GM23338 (cell line): ENCODE data around the gene CDH4. TPM values are rescaled to one million over a fixed set of nuclear protein-coding genes. Genes with fewer than 3 reads are reported as not detected.

Source experiments
- ATAC-seq: fragments of 200-7000 bp; cut with Tn5 transposase; 3 replicates; pipeline ENCODE4 v1.9.1; 2020
- DNase-seq: peaks from one replicate; pipeline ENCODE4 v3.0.0-alpha.2; 2015; ENCODE audit warnings: low spot score
- H2AFZ ChIP-seq: fragments of 200-600 bp; sonication (generic); 2 replicates; pipeline ENCODE4 v1.8.0; 2016; ENCODE audit warnings: antibody characterized with exemption, mild to moderate bottlenecking, moderate library complexity
- H3F3A ChIP-seq: fragments of 200-600 bp; sonication (generic); replicated peaks from 2 replicates; pipeline ENCODE4 v1.8.0; 2017; ENCODE audit warnings: antibody characterized with exemption, mixed run types, low read depth
- H3K27ac ChIP-seq: fragments of 200-600 bp; sonication (generic); 2 replicates; pipeline ENCODE4 v1.6.1; 2016; ENCODE audit warnings: low read depth
- H3K27me3 ChIP-seq: fragments of 200-600 bp; sonication (generic); 2 replicates; pipeline ENCODE4 v1.8.0; 2016; ENCODE audit warnings: mild to moderate bottlenecking, mixed run types, moderate library complexity; ENCODE audit not compliant: insufficient read depth
- H3K36me3 ChIP-seq: fragments of 200-600 bp; sonication (generic); 2 replicates; pipeline ENCODE4 v1.8.0; 2016; ENCODE audit warnings: mild to moderate bottlenecking; ENCODE audit not compliant: insufficient read depth
- H3K4me1 ChIP-seq: fragments of 200-600 bp; sonication (generic); 2 replicates; pipeline ENCODE4 v1.8.0; 2016; ENCODE audit warnings: mild to moderate bottlenecking, moderate library complexity; ENCODE audit not compliant: insufficient read depth
- H3K4me2 ChIP-seq: fragments of 200-600 bp; sonication (generic); 2 replicates; pipeline ENCODE4 v1.7.1; 2017; ENCODE audit warnings: mixed run types
- H3K4me3 ChIP-seq: fragments of 200-600 bp; sonication (generic); 2 replicates; pipeline ENCODE4 v1.6.1; 2016; ENCODE audit warnings: mixed run types
- H3K79me2 ChIP-seq: fragments of 200-600 bp; sonication (generic); replicated peaks from 2 replicates; pipeline ENCODE4 v1.8.0; 2017; ENCODE audit warnings: mild to moderate bottlenecking; ENCODE audit not compliant: insufficient read depth
- H3K9me2 ChIP-seq: fragments of 200-600 bp; sonication (generic); 2 replicates; pipeline ENCODE4 v1.8.0; 2017; ENCODE audit not compliant: insufficient read depth
- H4K20me1 ChIP-seq: fragments of 200-600 bp; sonication (generic); replicated peaks from 2 replicates; pipeline ENCODE4 v1.8.0; 2017; ENCODE audit warnings: mild to moderate bottlenecking; ENCODE audit not compliant: insufficient read depth
- H3K27ac Mint-ChIP-seq: 2 replicates; pipeline ENCODE4 v1.8.0; 2020; ENCODE audit warnings: inconsistent platforms, mild to moderate bottlenecking, moderate library complexity, mixed read lengths
- H3K27me3 Mint-ChIP-seq: 3 replicates; pipeline ENCODE4 v1.8.0; 2022; ENCODE audit warnings: low read depth, mild to moderate bottlenecking, moderate library complexity, mixed read lengths, inconsistent platforms; ENCODE audit not compliant: insufficient read depth, poor library complexity
- H3K36me3 Mint-ChIP-seq: 3 replicates; pipeline ENCODE4 v1.8.0; 2021; ENCODE audit warnings: low read depth, mild to moderate bottlenecking, inconsistent platforms, moderate library complexity, mixed read lengths
- H3K4me1 Mint-ChIP-seq: 3 replicates; pipeline ENCODE4 v1.8.0; 2020; ENCODE audit warnings: mild to moderate bottlenecking, inconsistent platforms, mixed read lengths
- H3K4me3 Mint-ChIP-seq: 3 replicates; pipeline ENCODE4 v1.8.0; 2021; ENCODE audit warnings: moderate library complexity, mild to moderate bottlenecking, inconsistent platforms, mixed read lengths
- H3K9me3 Mint-ChIP-seq: 3 replicates; pipeline ENCODE4 v1.8.0; 2020; ENCODE audit warnings: moderate library complexity, mild to moderate bottlenecking, inconsistent platforms, mixed read lengths
- JUNB ChIP-seq: IDR thresholded peaks from one replicate; pipeline ENCODE4 v1.6.1; 2016; ENCODE audit warnings: antibody characterized with exemption; ENCODE audit not compliant: unreplicated experiment
- POLR2AphosphoS5 ChIP-seq: IDR thresholded peaks from 2 replicates; pipeline ENCODE4 v1.6.1; 2016; ENCODE audit warnings: antibody characterized with exemption, low read depth
- REST ChIP-seq: IDR thresholded peaks from one replicate; pipeline ENCODE4 v1.6.1; 2018; ENCODE audit warnings: antibody characterized with exemption; ENCODE audit not compliant: unreplicated experiment
- polyA plus RNA-seq: library from polyadenylated mRNA; unstranded; fragments of >200 nt; fragmentation: Nextera tagmentation; extraction: Ambion mirVana; gene quantifications from 2 replicates; pipeline ENCODE4 v1.2.1, GENCODE V29; 2016
- total RNA-seq: library from RNA; depleted of rRNA; stranded (reverse); fragments of >200 nt; shearing (Covaris generic); gene quantifications from 2 replicates; pipeline ENCODE4 v1.2.3, GENCODE V29; 2014
- TF ChIP-seq, protein P1 (sequence below): fragments of 250-450 bp; sonication (Bioruptor Pico); IDR thresholded peaks from 2 replicates; pipeline ENCODE4 v1.5.0; 2020; ENCODE audit warnings: mild to moderate bottlenecking, moderate library complexity

The CDH4 gene
- total and polyA plus RNA-seq, 2 experiments from 2014 or later, result 1.2 to 4.2 TPM

DNA sequence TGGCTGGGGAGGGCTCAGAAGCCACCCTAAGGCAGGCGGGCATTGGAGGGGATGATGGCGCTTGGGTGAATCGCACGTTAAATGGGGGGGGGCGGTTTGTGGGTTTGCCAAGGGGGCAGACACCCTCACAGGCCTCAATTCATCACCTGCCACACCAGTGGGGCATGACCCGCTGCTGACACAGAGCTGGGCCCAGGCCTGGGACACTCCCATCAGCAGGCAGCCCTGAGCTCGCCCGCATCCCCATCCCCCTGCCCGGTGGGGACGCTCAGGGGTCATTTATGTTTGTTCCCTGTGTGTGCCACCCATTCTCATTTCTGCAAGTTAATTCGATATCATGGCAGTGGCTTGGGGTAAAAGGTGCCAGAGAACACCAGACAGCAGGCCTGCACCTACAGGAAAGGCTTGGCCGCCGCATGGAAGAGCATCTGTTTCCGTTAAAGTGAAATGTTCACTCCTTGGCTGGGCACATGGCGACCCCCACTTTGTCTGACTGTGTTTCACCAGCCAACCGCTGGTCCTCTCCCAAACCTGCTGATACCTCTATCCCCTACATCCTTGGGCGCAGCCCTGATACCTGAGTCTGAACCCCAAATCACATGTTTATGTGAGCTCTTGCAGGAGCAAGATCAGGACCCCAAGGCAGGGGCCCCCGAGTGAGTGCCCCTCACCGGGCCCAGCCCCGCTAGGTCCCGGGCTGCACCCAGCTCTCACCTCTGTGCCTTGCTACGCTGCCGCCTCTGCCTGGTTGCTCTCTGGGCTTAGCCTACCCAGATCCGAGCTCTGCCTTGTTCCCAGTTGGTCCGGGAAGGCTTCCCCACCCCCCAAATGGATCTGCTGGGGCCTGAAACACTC is 564.8 kb downstream of the CDH4 start (continued):
- TF ChIP-seq, protein P1, sequence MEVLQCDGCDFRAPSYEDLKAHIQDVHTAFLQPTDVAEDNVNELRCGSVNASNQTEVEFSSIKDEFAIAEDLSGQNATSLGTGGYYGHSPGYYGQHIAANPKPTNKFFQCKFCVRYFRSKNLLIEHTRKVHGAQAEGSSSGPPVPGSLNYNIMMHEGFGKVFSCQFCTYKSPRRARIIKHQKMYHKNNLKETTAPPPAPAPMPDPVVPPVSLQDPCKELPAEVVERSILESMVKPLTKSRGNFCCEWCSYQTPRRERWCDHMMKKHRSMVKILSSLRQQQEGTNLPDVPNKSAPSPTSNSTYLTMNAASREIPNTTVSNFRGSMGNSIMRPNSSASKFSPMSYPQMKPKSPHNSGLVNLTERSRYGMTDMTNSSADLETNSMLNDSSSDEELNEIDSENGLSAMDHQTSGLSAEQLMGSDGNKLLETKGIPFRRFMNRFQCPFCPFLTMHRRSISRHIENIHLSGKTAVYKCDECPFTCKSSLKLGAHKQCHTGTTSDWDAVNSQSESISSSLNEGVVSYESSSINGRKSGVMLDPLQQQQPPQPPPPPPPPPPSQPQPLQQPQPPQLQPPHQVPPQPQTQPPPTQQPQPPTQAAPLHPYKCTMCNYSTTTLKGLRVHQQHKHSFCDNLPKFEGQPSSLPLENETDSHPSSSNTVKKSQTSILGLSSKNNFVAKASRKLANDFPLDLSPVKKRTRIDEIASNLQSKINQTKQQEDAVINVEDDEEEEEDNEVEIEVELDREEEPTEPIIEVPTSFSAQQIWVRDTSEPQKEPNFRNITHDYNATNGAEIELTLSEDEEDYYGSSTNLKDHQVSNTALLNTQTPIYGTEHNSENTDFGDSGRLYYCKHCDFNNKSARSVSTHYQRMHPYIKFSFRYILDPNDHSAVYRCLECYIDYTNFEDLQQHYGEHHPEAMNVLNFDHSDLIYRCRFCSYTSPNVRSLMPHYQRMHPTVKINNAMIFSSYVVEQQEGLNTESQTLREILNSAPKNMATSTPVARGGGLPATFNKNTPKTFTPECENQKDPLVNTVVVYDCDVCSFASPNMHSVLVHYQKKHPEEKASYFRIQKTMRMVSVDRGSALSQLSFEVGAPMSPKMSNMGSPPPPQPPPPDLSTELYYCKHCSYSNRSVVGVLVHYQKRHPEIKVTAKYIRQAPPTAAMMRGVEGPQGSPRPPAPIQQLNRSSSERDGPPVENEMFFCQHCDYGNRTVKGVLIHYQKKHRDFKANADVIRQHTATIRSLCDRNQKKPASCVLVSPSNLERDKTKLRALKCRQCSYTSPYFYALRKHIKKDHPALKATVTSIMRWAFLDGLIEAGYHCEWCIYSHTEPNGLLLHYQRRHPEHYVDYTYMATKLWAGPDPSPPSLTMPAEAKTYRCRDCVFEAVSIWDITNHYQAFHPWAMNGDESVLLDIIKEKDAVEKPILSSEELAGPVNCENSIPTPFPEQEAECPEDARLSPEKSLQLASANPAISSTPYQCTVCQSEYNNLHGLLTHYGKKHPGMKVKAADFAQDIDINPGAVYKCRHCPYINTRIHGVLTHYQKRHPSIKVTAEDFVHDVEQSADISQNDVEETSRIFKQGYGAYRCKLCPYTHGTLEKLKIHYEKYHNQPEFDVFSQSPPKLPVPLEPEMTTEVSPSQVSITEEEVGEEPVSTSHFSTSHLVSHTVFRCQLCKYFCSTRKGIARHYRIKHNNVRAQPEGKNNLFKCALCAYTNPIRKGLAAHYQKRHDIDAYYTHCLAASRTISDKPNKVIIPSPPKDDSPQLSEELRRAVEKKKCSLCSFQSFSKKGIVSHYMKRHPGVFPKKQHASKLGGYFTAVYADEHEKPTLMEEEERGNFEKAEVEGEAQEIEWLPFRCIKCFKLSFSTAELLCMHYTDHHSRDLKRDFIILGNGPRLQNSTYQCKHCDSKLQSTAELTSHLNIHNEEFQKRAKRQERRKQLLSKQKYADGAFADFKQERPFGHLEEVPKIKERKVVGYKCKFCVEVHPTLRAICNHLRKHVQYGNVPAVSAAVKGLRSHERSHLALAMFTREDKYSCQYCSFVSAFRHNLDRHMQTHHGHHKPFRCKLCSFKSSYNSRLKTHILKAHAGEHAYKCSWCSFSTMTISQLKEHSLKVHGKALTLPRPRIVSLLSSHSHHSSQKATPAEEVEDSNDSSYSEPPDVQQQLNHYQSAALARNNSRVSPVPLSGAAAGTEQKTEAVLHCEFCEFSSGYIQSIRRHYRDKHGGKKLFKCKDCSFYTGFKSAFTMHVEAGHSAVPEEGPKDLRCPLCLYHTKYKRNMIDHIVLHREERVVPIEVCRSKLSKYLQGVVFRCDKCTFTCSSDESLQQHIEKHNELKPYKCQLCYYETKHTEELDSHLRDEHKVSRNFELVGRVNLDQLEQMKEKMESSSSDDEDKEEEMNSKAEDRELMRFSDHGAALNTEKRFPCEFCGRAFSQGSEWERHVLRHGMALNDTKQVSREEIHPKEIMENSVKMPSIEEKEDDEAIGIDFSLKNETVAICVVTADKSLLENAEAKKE, result no peak
- TF ChIP-seq REST, result no peak

- Histone ChIP-seq H3F3A (no peaks in the 10 kb centered on the region), H3K4me1 (no peaks in the 10 kb centered on the region), H3K36me3 (no peaks in the 10 kb centered on the region), H4K20me1 (no peaks in the 10 kb centered on the region), H3K27me3 (no peaks in the 10 kb centered on the region), H3K4me3 (no peak overlapping the region), H3K27ac (no peak overlapping the region), H3K4me2 (no peak overlapping the region), H2AFZ (no peak overlapping the region), H3K79me2 (no peaks in the 10 kb centered on the region), H3K9me2 (no peaks in the 10 kb centered on the region)
- H3K4me1 Mint-ChIP-seq, result peaks cover 14% of the 10 kb centered on the region; the same call in 2 of the 3 replicates
- DNase-seq (no peak), ATAC-seq (peak; percentile 53)
- TF ChIP-seq JUNB (no peak), POLR2AphosphoS5 (no peak)
- H3K27ac Mint-ChIP-seq, result no peak overlapping the region
- H3K27me3 Mint-ChIP-seq, result peaks cover 23% of the 10 kb centered on the region
- H3K4me3 Mint-ChIP-seq, result no peak overlapping the region
- H3K9me3 Mint-ChIP-seq, result no peaks in the 10 kb centered on the region
- H3K36me3 Mint-ChIP-seq, result no peaks in the 10 kb centered on the region
Observed at GRCh38 chr20:61817575-61817974, 565.5 kb downstream of the CDH4 start.
